Hepatocyte (in vitro differentiated cells): ENCODE results near the gene ADAMTS3.

Experiments
- EZH2 ChIP-seq: fragments of 200-600 bp; sonication (generic); IDR thresholded peaks from 2 replicates; pipeline ENCODE4 v1.6.1; 2016; ENCODE audit warnings: antibody characterized with exemption, mild to moderate bottlenecking, borderline replicate concordance
- EZH2phosphoT487 ChIP-seq: fragments of 200-600 bp; sonication (generic); IDR thresholded peaks from one replicate; pipeline ENCODE4 v1.6.1; 2018; ENCODE audit warnings: antibody characterized with exemption, mild to moderate bottlenecking, low read depth, moderate library complexity; ENCODE audit not compliant: unreplicated experiment, severe bottlenecking

GRCh38 chr4:72323227-72323626 is 245.8 kb downstream of the ADAMTS3 start:
- TF ChIP-seq EZH2 (no peak), EZH2phosphoT487 (no peak)
